HG03575 (cell line): ENCODE data around the gene PCA3.
"Not testable (repeated sequence)": the region's sequence is repeated elsewhere in the genome, so short reads cannot be mapped to it uniquely, and the experiment has no call there.

Experiments used
- ATAC-seq: cut with Tn5 transposase; IDR thresholded peaks from one replicate; pipeline ENCODE4 v1.9.1; 2021; ENCODE audit not compliant: unreplicated experiment, insufficient number of reproducible peaks, low FRiP score; ENCODE audit errors: extremely low read depth

The PCA3 gene

DNA sequence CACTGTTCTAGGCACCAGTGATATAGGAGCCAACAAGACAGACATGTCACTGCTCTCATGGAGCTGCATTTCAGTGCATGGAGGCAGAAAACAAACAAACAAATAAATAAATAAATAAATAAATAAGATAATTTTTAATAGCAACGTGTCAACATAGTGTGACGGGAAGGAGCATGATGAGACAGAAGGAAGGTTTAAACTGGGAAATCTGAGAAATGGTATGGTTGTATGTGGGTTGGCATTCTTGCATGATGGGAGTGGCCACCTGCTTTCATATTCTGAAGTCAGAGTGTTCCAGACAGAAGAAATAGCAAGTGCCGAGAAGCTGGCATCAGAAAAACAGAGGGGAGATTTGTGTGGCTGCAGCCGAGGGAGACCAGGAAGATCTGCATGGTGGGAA, at the start of gene PCA3:
TSS of gene PCA3 (plus strand) at position 301 of the 400 bp plus-strand sequence.
- ATAC-seq, result no peak

DNA sequence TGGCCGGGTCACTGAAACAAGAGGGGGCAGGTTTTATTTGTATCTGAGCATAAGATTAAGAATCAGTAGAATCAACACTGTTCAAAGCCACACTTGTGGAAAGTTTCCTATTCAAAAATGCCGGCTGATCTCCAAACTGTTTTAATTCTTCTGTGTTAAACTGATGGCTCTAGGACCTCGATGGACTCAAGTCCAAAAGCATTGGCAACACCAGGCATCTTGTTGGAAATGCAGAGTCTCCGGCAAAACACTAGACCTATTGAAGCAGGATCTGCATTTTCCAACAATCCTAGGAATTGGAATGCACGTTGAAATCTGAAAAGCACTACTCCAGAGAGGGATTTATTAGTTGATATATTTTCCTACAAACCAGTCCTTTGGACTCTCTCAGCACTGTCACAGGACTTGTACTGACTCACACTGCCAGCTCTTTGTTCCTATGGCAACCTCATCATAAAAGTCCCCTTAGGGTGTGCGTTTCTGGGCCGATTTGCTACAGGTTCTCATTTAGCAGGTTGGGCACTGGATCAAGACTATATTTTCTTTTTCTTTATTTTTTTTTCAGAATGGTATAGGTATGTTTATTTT, 48.1 kb upstream of the PCA3 start:
- no peak for ATAC-seq

DNA sequence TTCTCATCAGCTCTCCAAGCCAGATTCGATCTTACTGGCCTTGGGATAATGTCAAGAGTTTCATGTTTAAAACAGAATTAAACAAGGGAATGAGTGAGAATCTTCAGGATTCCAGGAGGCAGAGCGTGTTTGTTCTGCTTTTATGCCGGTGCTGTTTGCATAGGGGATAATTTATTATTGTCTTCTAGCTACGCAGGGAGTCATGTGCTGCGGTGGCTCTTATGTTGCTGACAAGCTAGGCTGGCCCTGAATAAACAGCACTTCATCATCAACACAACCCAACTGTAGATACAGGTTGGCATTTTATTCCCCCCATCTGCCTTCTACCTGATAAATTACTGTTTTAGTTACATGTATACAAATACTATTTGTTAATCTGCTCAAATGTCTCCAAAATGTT, 47.1 kb upstream of the PCA3 start:
- ATAC-seq, result no peak

DNA sequence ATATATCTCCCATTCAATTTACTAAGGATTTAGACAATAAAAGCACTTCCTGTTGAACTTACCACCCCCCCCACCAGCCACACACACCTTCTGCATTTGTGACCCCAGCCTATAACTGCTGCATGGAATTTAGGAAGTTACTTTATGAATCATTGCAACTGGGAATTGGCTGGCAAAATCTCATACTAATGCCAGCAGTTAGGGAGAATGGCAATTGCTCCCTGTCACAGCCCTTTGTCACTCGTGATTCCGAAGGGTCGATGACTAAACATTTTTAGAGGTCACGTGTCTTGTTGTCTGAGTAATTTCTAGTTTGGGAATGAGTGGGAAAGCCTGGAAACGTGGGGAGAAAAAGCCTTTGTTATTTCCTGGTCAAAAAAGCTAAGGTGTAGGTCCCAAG, 46.6 kb upstream of the PCA3 start:
- no peak for ATAC-seq

DNA sequence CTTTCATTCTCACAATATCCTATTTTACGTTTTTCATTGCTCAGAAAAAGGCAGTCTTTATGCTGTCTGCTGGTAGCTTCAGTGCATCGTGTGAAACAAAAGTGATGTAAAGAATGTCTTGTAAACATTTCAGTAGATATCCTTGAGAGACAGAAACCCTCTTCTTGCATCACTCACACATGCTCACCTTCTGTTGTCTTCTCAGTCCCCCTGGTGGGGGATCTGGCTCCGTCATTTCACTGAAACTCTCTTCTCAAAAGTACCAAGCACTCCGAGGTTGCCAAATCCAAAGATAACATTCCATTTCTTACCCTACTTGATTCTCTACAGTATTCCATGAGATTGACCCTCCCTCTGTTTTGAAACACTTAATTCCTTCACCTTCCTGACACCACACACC, 46.1 kb upstream of the PCA3 start:
- no peak for ATAC-seq

DNA sequence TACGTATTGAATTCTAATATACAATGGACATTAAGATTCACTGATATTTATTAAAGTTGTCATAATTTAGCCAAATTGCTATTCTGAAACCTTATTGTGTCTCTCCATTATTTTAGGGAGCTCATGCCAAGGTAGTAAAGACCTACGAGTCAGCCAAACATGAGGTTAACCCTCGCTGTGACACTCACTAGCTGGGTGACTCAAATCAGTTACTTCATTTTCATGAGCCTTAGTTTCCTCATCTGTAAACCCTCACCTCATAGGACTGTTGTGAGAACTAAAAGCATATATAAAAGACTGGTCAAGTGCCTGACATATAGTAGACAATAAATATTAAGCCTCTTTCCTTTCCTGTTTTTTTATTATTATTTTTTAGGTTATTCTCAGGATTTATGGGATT, 44.0 kb upstream of the PCA3 start:
- no peak for ATAC-seq

DNA sequence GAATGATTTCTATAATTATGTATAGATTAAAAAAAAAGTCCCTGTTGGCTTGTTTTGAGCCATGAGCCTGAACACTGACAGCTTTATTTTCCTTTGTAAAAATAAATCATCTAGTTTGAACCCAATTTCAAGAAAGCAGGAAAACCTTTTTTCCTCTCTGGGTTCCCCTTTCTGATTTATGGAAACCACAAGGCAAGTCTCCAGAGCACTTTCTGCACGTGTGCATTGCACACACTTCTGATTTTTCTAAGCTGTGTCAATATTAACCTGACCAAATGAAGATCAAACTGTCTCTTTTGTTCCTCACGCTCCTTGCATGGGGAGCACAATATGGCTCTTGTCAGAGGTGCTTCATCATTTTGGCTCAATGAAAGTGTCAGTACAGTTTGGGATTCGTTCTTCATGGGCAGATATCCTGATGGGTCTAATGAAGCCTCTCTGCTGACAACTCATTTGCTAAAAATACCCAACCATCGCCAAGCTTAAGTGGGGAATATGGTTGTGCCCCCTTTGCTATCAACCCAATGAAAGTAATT, 39.2 kb upstream of the PCA3 start:
- no peak for ATAC-seq

DNA sequence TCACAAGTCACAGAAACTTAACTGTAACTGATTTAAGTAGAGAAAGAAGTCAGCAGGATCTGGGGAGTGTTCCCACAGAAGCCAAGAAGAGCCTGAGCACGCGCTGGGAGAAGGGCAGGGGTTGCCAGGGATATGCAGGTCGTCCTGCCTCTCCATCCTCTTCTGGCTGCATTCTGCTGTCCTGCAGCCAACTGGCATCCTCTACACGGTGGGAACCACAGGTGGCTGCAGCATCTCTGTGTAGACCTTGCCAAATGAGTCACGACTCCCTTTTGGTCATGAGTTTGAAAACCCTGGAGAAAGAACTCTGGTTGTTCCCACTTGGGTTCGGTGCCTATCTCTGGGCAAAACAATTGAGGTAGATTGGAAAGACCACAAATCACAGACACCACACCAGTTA, 38.4 kb upstream of the PCA3 start:
- ATAC-seq, result no peak

DNA sequence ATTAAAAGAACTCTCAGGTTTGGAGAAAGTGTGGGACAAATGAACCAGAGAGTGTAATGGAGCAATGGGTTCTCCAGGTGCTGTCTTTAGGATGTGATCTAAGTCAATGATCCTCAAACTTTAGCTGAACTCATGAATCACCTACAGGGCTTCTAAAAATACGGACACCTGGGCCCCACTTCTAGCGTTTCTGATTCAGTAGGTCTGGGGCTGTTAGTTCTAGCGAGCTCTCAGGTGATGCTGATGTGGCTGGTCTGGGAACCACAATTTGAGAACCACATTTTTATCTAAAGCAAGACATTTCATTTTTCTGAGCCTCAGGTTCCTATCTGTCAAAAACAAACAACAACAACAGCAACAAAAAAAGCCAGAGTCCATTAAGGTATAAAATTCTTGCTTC, 35.1 kb upstream of the PCA3 start:
- no peak for ATAC-seq

DNA sequence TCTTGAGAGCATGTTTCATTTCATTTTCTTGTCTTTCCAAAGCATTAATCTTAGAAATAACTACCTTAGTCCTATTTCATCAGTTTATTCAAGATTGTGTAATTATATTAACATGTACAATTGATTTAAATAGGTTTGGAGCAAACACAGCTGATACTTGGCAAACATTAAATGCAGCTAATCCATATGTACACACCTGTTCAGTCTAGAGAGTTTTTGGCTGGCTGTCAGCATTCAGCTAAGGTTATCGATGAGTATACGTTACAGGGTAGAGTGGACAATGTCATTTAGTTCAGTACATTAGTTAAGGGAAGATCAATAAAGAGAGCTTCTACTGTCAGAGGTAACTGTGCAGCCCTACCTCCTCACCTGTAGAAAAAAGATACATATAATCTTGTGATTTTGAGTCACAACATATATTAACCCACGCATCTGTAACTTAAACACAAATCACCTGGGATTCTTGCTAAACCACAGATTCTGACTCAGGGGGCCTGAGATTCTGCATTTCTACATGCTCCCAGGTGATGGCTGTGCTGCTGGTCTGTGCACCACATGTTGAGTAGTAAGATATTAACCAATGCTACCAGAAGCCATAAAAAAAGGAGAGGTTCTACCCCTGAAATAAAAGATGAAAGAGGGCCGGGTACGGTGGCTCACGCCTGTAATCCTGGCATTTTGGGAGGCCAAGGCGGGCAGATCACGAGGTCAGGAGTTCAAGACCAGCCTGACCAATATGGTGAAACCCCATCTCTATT, 34.1 kb upstream of the PCA3 start:
- ATAC-seq, result no peak

DNA sequence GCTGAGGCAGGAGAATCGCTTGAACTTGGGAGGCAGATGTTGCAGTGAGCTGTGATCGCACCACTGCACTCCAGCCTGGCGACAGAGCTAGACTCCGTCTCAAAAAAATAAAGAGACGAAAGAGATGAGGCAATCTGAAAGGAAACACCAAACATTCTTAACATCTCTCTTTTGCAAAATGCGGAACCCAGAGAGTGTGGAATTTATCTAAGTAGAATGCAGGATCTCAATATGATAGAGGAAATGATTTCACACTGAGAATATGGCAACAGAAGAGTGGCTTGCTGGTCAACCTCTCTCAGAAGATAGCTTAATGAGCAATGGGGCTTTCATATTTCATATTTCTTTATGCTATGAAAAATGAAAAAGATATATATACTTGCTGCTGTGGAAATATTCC, 33.4 kb upstream of the PCA3 start:
- ATAC-seq, result no peak

DNA sequence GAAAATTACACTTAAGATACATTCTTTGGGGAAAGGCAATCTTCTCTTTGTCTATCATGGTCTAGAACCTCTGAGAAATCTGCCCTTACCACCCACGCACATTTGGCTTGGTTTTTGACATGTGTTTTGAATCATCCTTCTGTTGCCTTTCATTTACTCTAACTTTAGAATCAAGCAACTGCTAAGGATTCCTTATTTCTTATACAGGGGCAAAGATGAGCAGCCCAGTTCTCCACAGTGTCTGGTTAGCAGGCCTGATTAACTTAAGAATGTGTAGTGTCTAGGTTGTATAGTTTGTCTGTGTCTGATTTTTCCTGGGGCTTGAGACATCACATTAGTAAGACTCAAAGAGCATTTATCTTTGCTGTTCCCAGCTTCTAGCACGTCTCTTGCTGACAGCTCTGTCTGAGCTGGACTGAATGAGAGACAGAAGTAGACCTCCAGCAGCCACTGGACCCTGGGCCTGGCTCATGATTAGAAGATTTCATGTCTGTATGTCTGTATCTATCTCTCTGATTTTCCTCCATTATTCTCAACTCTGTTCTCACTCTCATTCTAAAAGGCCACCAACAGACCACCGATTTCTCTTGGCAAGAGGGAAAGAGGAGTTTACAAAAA, 31.8 kb upstream of the PCA3 start:
- no peak for ATAC-seq

DNA sequence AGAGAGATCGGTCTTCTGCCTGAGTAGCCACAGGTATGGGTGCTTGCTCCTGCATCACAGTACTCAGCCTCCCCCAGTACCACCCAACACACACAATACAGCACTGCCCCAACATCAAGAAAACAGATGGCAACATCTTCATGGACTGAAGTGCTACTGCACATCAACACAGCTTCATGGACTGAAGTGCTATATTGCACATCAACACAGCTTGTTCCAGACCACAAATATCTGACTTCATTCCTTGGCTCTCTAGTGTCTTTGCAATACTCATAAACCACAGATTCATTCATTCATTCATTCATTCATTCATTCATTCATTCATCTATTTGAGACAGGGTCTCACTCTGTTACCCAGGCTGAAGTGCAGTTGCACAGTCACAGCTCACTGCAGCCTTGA, 31.1 kb upstream of the PCA3 start:
- ATAC-seq, result no peak

DNA sequence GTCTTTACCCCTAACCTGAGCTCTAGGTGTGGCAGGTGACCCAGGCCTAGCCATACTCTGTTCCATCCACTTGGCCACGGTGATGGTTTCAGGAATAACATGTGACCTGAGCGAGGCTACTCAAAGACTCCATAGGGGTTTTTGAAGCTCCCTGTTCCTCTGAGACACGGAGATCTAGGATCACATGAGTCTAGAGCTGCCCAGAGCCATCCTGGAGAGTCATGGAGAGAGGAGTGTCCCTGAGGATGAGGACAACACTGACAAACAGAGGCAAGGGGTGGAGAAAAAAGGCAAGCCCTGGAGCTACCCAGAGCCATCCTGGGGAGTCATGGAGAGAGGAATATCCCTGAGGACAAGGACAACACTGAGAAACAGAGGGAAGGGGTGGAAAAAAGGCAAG, 29.5 kb upstream of the PCA3 start:
- no peak for ATAC-seq

DNA sequence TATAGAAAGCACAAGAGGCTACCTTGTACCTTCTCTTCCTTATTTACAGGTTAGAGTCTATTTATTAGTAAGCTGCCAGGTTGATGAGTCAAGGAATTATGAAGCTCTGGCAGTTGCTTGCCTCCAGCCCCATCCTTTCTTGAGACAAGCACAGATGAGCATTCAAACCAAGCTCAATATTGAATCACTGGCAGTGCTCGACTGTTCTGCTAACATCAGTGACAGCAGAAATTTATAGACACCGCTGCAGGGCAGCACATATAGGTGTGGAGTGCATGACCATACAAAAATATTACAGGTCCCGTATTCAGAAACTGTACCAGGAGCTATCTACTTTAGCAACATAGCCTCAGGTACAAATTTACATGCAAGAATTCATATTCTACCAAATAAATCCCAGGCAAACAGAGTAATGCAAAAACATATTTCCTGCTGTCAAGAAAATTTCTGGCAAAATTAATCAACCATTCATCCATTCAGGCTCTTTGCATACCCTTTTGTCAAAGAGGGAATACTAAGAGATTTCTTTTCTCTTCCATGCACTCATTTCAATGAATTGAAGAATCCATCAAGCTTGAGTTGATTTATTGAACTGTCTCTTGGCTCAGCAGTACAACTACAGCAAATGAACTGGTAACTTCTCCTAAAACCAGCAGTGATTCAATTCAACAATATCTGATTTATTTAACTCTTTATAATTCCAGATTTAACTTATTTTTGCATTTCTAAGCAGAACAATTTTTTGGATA, 26.9 kb upstream of the PCA3 start:
- no peak for ATAC-seq

DNA sequence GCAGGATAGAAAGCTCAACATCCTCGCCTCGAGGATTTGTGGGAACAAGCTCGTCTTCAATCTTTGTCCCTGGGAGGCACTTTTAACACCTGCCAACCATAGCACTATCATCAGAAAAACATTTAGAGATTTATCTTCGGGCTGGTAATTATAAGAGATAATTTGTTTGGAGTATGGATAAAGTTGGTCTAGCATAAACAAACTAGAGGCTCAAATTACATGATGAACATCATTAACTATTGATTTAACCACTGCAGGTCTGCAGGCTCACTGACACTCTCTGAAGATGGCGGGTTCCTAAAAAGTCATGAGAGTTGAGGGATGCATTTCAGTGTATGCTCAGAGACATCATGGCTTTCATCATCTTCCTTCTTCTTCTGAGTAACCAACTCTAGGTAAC, 25.8 kb upstream of the PCA3 start:
- no peak for ATAC-seq

DNA sequence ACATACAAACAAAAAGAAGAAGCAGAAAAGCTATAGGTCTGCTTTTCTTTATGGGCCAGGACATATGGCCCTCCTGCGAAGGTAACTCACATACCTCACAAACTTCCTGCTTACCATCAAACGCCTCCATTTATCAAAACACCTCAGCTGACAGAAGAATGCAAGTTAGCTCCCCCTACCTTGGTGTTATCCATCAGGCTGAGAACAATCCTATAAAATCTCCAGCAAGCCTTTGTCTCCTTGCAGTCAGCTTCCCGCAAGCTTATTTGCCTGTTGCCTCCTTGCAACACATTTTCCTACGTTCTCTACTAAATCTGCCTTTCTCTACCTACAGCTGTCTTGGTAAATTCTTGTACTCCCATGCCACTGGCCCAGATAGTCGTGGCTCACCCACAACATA, 22.7 kb upstream of the PCA3 start:
- no peak for ATAC-seq

DNA sequence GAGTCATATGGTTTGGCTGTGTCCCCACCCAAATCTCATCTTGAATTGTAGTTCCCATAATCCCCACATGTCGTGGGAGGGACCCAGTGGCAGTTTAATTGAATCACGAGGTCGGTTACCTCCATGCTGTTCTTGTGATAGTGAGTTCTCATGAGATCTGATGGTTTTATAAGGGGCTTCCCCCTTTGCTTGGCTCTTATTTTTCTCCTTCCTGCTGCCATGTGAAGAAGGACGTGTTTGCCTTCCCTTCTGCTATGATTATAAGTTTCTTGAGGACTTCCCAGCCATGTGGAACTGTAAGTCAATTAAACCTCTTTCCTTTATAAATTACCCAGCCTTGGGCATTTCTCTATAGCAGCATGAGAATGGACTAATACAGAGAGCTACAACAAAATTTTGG, 21.3 kb upstream of the PCA3 start:
- not testable (repeated sequence) for ATAC-seq

DNA sequence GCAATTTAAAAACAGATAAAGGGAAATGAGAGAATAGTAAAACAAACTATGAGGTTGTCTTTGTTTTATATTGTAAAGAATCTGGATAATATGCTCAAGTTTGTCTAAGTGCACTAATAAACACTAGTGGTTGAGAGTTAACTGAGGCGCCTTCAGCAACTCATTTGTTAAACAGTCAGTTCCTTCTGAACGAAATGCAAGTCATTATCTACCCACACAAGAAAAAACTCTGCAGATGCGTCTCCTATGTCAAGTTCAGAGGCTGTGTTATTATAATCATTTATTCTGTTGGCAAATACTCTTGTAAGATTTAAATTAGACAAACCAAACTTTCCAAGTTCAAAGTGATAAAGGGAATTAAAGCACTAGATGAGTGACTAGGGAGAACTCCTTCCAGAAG, 20.3 kb upstream of the PCA3 start:
- no peak for ATAC-seq

DNA sequence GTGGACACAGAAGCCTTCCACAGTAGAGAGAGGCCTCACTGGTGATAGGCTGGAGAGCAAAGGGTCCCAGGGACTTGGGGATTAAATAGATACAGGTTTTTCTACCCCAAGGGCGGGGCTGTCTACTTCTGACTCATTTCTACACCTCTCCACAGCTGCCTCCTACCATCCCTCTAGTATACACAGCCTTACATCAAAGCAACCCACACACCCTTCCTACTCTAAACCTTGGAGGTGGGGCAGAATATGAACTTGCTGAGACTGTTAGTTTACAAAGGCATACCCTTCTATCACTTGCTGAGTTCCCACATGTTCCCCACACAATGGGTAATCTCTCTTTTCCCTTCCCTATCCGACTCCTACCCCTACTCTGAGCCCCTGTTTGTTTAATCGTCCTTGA, 19.9 kb upstream of the PCA3 start:
- no peak for ATAC-seq
